Measurements from ENCODE around the gene NNAT.

- TF ChIP-seq CTCF (IDR thresholded peaks at IDR 0.05; ENCODE audit: low read length), result no peak
- no peak for TF ChIP-seq EZH2 (IDR thresholded peaks at IDR 0.05; ENCODE audit: borderline replicate concordance, low read length)
Observed at GRCh38 chr20:37556538-37556937, 35.5 kb downstream of the NNAT start.

Data from OCI-LY1 (cell line).